Medulla oblongata (tissue), 1 donor: Measurements from ENCODE around the gene CASK.

Source experiments
- DNase-seq: peaks from one replicate; pipeline ENCODE4 v3.0.0-alpha.2; 2015; ENCODE audit errors: extremely low spot score

The CASK gene

DNA sequence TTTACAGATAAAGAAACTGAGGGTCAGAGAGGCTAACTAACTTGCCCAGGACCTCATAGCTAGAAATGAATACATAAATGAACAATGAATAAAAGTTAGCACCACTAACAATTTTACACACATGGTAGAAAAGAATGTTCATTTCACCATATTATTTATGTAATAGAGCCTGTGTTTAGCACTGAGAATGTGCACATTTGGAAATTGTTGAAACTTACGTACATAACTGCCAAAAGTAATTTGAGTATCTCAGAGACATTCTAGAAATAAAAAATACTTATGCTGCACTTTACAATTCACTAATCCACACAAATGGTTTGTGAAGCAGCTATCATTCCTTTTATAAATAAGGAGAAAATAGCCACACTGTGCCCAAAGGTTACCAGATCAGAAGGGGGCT lies 9.9 kb downstream of the CASK start:
- no peak for DNase-seq

DNA sequence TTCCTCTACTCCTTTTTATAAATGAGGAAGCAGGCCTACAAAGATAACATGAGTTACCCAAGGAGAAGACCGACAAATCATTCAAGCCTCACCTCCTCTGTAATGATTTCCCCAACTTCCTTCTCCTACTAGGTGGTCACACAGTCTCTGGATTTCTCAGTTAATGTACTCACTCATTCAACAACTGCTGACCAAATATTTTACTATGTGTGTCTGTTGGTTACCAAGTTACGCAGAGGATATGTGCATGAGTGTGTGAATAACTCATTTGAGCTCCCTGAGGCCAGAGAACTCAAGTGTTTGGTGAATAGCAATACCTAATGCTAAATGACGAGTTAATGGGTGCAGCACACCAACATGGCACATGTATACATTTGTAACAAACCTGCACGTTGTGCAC lies 10.4 kb downstream of the CASK start:
- DNase-seq: no peak

DNA sequence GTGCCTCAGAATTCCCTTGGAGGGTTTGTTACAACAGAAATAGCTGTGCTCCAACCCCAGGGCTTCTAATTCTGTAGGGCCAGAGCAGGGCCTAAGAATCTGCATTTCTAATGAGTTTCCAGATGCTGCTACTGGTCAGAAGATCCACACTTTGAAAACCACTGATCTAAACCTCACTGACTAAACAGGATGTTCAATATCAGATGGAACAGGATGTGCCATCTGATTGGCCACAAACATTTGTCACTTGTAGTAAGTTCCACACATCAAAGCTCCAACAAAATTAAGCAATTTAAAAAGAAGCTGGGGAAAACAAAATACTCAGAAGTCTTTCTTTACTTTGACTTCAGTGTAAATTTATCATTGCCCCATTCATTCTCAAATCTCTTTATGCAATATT lies 14.3 kb downstream of the CASK start:
- DNase-seq: no peak

DNA sequence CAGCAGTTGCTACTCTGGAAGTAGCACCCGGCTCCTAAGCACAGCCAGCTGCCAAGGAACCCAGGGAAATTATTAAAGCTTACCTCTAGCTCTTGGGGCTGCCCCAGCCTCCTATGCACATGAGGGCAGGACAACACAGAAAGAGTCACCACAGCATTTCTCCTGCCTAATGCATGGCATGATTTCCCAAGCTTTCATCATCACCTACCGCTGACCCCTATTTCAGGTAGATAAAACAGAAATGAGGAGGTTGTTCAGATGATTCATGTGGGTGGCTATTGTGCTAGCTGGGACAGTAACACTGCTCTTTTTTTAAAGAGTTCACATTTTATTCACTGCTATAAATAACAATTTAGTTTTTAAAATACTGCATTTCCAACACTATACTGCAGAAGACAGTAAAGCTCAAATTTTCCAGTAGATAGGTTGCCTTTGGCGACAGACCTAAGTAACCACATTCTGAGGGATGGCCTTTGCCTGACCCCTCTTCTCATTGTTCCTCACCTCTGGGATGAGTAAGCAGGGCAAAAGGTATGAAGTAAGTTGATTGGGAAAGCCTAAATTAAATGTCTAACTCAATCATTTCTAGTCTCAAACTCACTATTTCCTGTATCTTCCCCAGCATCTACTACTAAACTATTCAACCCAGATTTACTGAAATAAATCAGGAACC lies 16.7 kb downstream of the CASK start:
- DNase-seq: no peak

DNA sequence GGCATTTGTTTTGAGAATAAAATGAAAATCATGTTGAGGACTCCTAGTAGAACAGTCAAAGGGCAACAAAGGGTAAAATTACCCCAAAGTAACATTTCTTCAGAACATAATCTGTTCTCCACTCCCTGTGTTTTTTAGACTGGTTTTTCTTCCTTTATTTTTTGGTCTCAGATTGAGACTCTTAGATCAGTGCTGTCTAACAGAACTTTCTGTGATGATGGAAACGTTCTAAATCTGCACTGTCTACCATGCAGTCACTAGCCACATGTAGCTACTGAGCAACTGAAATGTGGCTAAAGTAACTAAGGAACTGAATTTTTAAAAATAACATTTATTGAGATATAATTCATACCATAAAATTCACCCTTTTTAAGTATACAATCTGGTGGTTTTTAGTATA lies 19.8 kb downstream of the CASK start:
- no peak for DNase-seq

DNA sequence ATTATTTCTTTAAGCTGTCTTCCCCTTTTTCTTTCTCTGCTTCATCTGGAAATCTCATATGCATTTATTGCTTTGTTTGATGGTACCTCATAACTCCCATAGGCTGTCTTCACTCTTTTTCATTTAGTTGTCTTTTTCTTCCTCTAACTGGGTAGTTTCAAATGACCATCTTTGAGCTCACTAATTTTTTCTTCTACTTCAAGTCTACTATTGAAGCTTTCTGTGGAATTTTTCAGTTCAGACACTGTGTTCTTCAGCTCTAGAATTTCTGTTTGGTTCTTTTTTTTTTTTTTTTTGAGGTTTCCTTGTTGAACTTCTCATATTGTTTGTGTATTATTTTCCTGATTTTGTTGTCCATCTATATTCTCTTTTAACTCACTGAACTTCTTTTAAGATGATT lies 23.0 kb downstream of the CASK start:
- DNase-seq: no peak

DNA sequence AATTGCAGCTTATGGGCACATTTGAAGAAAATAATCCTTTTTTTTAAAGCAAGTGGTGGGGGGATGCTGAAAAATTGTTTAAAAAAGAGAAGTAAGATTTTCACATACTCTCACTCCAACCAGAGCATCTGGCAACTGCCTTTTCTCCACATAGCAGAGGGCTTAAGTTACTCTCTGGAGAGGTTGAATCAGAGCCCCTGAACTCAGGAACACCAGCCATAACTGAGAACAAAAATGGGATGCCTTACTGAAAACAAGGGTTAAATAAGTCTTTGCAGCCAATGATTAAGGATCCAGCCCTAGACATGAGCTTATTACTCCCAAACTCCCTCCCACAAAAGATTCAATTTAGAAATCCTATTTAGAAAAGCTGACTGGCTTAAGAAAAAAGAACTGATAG lies 27.5 kb downstream of the CASK start:
- DNase-seq: no peak

DNA sequence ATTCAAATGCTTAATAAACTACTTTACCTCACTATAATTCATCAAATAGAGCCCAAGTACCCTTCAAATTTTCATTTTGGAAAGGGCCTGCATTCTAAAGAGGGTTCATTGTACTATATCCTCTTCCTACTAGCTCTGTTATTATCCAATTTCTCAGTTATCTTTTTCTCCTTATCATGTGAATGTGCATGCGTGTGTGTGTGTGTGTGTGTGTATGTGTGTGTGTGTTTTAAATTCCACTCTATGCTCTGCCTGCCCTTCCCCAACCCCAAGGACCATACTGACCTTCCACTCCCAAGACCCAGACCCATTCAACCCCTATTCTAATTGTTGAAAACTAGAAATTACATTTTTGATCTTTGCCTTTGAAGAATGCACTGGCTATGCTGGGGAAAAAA lies 33.3 kb downstream of the CASK start:
- no peak for DNase-seq

DNA sequence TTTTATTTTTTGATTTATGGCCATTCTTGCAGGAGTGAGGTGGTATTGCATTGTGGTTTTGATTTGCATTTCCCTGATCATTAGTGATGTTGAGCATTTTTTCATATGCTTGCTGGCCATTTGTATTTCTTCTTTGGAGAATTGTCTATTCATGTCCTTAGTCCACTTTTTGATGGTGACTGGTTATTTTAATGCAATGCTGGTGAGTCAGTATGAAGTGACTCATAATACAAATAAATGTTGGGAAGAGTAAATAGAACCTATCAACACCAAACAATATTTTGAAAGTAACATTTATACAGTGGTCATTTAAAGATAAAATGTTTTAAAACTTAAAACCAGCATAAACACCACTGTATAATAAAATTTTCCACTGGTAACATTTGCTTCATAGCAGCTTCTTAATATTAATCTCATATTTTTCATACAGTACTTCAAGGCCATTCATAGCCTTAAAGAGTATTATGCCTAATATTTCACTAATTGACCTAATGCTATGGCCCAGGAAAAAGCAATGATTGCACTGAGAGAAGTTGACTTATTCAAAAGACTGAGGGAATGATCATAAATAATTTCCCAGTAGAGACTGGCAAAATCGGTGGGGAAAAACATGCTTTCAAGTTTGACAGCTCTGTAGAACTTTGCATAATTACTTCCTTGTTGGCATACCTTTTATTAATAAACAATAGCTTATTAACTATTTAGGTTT lies 33.9 kb downstream of the CASK start:
- no peak for DNase-seq

DNA sequence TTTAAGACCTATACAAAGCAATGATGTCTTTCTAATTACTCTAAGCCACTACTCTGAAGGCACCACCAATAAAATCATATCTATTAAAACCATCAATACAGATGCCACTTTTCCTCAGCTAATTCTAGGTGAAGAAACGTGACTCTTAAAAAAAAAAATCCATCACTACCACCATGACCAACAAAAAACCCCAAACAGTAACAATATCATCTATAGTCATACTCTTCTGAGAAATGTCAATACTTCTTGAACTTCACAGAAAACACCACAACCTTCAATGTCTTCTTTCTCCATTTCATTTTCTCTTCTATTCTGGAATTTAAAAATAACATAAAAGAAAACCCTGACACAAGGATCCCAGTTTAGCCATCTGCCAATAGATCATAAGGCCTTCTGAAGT lies 35.7 kb downstream of the CASK start:
- no peak for DNase-seq

DNA sequence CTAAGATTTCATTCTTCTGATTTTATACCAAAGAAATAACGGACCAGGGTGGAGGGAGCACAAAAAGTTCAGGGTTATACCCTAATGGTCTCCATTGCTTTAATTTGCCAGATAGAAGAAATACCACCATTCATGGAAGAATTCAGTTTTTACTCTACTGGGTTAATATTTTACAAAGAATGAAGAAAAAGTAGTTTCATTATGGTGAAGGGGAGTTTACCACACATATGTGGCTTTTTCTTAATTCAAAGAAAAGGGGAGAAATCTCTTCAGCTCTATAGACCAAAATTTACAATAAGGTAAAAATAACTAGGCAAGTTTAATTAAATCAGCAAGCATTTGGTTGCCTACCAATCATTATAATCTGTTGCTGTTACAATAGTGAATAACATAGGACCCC lies 37.6 kb downstream of the CASK start:
- DNase-seq: no peak

DNA sequence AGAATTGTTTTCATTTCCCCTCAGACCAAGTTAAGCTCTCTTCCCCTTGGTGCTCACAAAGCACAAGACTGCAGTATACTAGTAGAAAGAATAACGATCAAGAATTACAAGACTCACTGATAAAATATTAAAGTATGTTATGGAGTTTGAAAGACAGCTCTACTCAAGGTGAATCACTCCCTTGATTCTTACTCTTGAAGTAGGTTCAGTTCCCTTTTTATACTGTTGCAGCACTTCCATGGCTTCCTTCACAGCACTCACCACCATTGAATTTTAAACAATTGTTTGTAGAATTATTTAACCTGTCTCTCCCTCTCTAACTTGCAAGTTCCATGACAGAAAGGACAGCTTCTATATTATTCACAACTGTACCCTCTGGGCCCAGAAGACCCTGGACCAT lies 42.2 kb downstream of the CASK start:
- peak; percentile 1 for DNase-seq

DNA sequence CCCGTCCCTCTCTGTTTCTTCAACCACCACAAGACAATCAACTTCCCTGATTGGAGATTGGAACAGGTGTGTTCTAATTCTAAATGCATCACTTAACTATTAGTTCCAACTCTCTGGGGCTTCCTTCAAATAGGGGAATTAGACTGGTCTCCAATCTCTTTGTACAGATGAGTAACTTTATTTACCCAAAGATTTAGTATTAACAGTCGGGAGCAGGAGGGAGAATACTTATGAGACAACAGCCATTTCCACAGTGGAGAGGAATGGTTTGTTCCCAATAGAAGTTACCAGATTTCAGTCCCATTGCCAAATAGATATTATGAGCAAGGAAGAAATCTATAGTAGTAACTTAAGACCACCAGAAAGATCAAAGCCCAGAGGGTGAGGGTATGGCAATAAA lies 46.2 kb downstream of the CASK start:
- DNase-seq: no peak

DNA sequence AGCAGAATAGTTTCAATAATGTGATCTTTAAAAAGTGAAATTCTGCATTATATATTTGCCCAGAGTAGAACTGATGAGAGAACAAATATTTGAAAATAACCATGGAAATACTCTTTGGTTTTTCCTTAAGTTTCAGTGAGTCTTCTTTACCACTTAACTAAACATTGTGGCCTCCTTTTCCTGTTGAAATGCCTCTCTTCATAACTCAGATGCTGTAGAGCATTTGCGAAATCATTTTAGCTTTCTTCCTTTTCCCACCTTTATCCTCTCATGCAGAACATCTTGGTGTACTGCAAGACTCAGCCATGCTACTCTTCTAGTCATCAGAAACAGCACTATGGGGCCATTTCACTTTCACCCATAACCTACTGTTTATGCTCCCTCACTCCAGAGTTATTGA lies 48.2 kb downstream of the CASK start:
- no peak for DNase-seq

DNA sequence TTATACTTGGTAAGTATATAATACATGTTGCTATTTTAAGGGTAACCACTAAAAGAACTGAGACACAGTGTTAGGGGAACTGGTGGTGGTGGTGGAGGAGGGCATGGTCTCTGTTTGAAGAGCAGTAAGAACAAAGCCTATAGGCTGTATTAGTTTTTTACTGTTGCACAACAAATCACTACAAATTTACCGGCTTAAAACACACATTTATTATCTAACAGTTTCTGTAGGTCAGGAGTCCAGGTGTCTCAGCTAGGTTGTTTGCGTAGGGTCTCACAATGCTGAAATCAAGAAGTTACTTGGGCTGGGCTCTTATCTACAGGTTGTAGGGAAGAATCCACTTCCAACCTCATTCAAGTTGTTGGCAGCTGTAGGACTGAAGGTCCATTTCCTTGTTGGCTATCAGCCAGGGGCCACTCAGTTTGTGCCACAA lies 52.6 kb downstream of the CASK start:
- no peak for DNase-seq

DNA sequence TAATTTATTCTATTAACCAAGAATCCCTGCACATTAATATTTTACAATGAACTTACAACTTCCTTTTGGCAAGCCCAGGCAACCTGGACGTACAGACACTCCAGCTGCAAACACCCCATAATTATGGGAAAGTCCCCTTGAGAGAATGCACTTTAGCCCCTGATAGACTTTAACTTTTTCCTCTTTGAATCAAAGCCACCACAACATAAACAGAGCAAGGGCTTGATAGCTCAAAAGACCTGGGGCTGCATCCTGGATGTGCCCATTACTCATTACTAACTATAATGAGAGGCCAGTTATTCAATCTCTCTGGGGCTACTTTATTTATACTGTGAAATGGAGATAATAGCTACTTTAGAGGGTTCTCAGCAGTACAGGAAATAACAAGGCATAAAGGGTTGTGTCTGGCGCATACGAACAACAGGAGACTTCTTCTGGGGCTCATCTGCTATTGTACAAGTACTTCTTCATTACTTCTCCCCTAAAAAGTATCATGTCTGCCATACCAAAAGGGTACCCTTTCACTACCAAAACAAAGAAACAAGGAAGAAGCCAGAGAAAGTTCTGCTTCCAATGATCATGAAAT lies 54.9 kb downstream of the CASK start:
- no peak for DNase-seq

DNA sequence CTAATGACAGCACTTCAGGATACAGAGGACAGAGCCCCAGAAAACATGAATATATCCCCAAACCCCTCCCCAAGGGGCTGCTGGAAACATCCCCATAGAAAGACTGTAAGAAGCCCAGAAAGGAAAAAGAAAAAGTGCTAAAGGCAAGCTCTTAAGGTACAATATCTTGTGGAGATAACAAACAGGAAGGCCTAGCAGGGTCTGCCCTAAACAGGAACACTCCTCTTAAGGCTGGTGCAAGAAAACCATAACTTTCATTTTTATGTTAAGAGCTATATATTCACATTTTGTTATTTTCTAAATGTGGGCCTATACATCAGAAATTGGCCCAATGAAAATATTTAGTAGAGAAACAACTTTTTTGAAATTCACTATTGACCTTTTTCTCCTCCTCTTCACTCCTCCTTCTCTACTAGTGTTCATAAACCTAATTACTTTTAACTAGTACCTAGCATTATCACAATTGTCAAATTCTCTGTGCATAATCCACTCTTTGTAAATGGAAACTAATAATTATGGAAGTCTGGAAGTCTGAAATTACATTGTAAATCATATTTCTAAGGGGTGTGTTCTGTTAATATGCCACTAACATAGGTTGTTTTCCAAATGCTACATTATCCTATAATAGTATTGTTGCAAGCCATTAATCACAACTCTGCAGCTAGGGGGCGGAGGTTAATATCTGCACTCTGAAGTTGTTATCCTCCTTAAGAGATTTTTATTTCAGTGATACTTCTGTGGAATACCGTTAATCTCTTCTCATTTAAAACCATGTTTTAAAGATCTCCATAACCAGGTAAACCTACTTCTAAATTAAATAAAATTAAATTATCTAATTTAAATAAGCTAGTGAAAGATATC lies 59.8 kb downstream of the CASK start:
- no peak for DNase-seq

DNA sequence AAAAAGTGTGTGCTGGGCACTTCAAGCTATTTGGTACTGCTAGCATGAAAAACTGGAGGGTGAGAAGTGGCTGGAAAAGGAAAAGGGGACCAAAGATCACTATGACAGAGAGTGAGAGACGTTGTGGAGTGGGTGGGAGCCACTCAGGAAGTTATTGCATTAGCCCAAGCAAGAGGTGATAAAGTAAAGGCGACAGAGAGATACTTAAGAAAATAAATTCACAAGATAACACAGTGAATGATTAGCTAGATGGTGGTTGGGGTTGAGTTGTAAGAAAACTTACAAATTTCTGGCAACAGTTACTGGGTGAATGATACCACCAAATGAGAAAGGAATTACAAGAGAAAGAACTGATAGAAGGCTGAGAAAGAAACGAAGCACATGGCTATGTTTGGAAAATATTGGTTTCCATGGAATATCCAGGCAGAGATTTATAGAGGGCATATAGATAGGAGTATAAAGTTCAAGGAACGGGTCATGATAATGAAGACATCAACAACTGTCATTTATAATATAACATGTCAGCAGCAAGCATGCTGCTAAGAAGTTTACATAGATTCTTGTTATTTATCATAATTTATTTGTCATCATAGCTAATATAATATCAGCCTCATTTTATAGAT lies 60.7 kb downstream of the CASK start:
- DNase-seq: no peak

DNA sequence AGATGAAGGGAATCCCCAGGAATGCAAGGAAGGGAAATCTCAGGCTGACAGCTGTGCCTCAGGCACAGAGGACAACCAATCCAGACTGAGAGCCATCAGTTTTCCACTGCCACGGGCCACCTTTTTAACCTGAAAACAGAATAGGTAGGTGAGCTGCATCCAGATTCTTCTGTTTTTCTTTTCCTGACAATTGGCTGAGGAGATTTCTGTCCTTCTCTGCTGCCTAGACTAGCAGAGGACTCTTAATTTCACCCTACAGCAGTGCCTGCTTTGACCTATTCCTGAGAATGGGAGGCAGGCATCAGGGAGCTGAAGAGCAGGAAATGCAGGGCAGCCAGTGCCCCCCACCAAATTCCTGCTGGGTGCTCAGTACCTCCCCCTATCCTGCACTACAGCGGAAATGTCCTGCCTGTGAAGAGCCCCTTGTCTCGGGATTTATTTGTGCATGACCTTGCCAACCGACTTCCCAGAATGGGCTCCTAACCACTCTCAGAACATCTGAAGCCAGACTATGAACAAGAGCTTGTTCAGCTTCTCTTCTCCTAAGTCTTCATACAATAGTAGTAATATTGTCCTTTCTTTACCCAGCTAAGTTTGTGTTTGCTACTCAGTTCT lies 65.1 kb downstream of the CASK start:
- no peak for DNase-seq

DNA sequence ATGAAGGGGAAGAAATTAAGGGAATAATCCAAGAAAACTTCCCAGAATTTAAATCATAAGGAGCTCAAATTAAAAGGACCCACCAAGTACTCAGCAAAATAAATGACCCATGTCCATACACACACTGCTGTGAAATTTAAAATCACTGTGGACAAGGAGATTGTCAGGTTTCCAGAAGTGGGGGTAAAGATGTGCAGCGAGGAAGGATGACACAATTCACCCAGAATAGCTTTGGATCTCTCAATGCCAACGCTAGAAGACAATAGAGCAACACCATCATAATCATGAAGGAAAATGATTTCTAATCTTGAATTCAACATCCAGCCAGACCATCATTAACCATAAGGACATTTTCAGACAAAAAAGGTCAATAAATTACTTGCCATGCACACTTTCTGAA lies 65.7 kb downstream of the CASK start:
- peak; percentile 2 for DNase-seq

DNA sequence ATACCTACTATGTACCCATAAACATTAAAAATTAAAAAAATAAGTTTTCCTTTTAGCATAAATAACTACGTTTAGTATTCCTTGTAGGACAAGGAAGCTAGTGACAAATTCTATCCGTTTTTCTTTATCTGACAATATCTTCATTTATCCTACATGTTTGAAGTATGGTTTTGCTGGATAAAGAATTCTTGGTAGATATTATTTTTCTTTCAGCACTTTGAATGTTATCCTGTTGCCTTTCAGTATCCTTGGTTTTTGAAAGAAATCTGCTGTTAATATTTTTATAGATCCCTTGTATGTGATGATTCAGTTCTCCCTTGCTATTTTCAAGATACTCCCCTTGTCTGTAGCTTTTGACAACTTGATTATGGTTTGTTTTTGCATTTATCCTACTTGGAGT lies 76.6 kb downstream of the CASK start:
- no peak for DNase-seq
